ENCODE data around the gene LCTL.

- TF ChIP-seq CTCF (IDR thresholded peaks at IDR 0.05; ENCODE audit: low read depth, low read length, poor library complexity, severe bottlenecking) (no peak), EZH2phosphoT487 (IDR thresholded peaks at IDR 0.05; ENCODE audit: borderline replicate concordance, low read length) (no peak)
Measured at GRCh38 chr15:66614951-66615760, 49.4 kb upstream of the LCTL start.

Measured in DOHH2 (cell line).